ELR (cell line): ENCODE measurements around the gene ATP6V1B1.
"Not testable (repeated sequence)": the region's sequence is repeated elsewhere in the genome, so short reads cannot be mapped to it uniquely, and the experiment has no call there.

ENCODE experiments used
- DNase-seq: peaks from one replicate; pipeline ENCODE4 v3.0.0-alpha.2; 2015; ENCODE audit warnings: low read depth

The ATP6V1B1 gene

GRCh38 chr2:70991142-70991541 is 55.4 kb downstream of the ATP6V1B1 start:
- no peak for DNase-seq

- DNase-seq = no peak
Observed at GRCh38 chr2:70991742-70992141, 56.0 kb downstream of the ATP6V1B1 start.

- DNase-seq = no peak
Observed at GRCh38 chr2:70992945-70993853, 57.5 kb downstream of the ATP6V1B1 start.

GRCh38 chr2:70994009-70994698 is 58.5 kb downstream of the ATP6V1B1 start:
- DNase-seq = peak; percentile 50

- peak; percentile 90 for DNase-seq
Observed at GRCh38 chr2:70994699-70995425, 59.2 kb downstream of the ATP6V1B1 start, which contains the start of gene TEX261. Gene TEX261, minus strand, starts transcription at chr2:70994873. Its CDS starts 116 bp downstream, at chr2:70994757.

- DNase-seq = peak; percentile 65
Observed at GRCh38 chr2:70995426-70995729, 59.7 kb downstream of the ATP6V1B1 start.

- DNase-seq = not testable (repeated sequence)
Observed at GRCh38 chr2:70998885-70999284, 63.2 kb downstream of the ATP6V1B1 start.

GRCh38 chr2:70999362-70999761 is 63.7 kb downstream of the ATP6V1B1 start:
- DNase-seq = no peak

GRCh38 chr2:70999931-71000330 is 64.2 kb downstream of the ATP6V1B1 start:
- DNase-seq = not testable (repeated sequence)

- peak; percentile 70 for DNase-seq
Observed at GRCh38 chr2:71000780-71001591, 65.3 kb downstream of the ATP6V1B1 start.

- no peak for DNase-seq
Observed at GRCh38 chr2:71001592-71001927, 65.9 kb downstream of the ATP6V1B1 start.

- no peak for DNase-seq
Observed at GRCh38 chr2:71001981-71002570, 66.4 kb downstream of the ATP6V1B1 start.

- no peak for DNase-seq
Observed at GRCh38 chr2:71003396-71003795, 67.7 kb downstream of the ATP6V1B1 start.

- no peak for DNase-seq
Observed at GRCh38 chr2:71003966-71004755, 68.5 kb downstream of the ATP6V1B1 start.

GRCh38 chr2:71004857-71005256 is 69.2 kb downstream of the ATP6V1B1 start:
- no peak for DNase-seq

GRCh38 chr2:71005271-71006202 is 69.8 kb downstream of the ATP6V1B1 start:
- DNase-seq = no peak

GRCh38 chr2:71006323-71006722 is 70.6 kb downstream of the ATP6V1B1 start:
- DNase-seq = no peak

- DNase-seq = no peak
Observed at GRCh38 chr2:71006955-71007799, 71.5 kb downstream of the ATP6V1B1 start.

GRCh38 chr2:71008342-71008741 is 72.6 kb downstream of the ATP6V1B1 start:
- DNase-seq = no peak
